Heart right ventricle (tissue), 16 donors: Measurements from ENCODE around the gene CHST11. TPM values are rescaled to one million over a fixed set of nuclear protein-coding genes. Genes with fewer than 3 reads are reported as not detected.

Experiments used
- ATAC-seq, 8 donors: fragments of 200-7000 bp; cut with Tn5 transposase; one replicate each; pipeline ENCODE4 v1.9.1; 2020; ENCODE audit warnings: mild to moderate bottlenecking in 8 of 8, moderate library complexity in 8 of 8, moderate number of reproducible peaks in 1 of 8
- DNase-seq, 2 donors: peaks; one replicate each; pipeline ENCODE4 v3.0.0-alpha.2; 2020
- H3K27ac ChIP-seq, 10 donors: fragments of 200-600 bp; sonication (generic) in 2 of 10; one replicate each; pipeline versions ENCODE4 v1.5.0 to v1.8.0; 2020 to 2022; ENCODE audit warnings: mild to moderate bottlenecking in 3 of 10
- H3K27me3 ChIP-seq, 7 donors: fragments of 200-600 bp; one replicate each; pipeline ENCODE4 v1.8.0; 2021 to 2022; ENCODE audit warnings: mild to moderate bottlenecking in 2 of 7
- H3K36me3 ChIP-seq, 9 donors: fragments of 200-600 bp; sonication (generic) in 1 of 9; one replicate each; pipeline versions ENCODE4 v1.5.0 to v1.8.0; 2020 to 2022; ENCODE audit warnings: mild to moderate bottlenecking in 2 of 9
- H3K4me1 ChIP-seq, 9 donors: fragments of 200-600 bp; sonication (generic) in 1 of 9; one replicate each; pipeline versions ENCODE4 v1.5.0 to v1.8.0; 2020 to 2022; ENCODE audit warnings: mild to moderate bottlenecking in 4 of 9
- H3K4me3 ChIP-seq, 10 donors: fragments of 200-600 bp; sonication (generic) in 2 of 10; one replicate each; pipeline versions ENCODE4 v1.5.0 to v1.8.0; 2020 to 2022; ENCODE audit warnings: mild to moderate bottlenecking in 7 of 10, moderate library complexity in 2 of 10
- H3K9me3 ChIP-seq, 11 donors: fragments of 200-600 bp in 10 of 11; sonication (generic) in 2 of 11; one replicate each; pipeline versions ENCODE4 v1.5.0 to v1.8.0; 2013 to 2022; ENCODE audit warnings: mild to moderate bottlenecking in 2 of 11, control low read depth in 1 of 11, moderate library complexity in 1 of 11
- WGBS, 2 donors: extraction: QIAGEN DNeasy Blood & Tissue Kit; methylation state at CpG; one replicate each; pipeline ENCODE4 v1.1.7; 2013; ENCODE audit warnings: inconsistent platforms in 1 of 2; 5-methylcytosine and 5-hydroxymethylcytosine counted together
- intact Hi-C, 10 donors: fragments of 100-400 bp; cut with DNase I; formaldehyde crosslinking; loops; one replicate each; pipeline versions ENCODE4 v1.11.1 to v1.14.2; 2022
- polyA plus RNA-seq, 2 donors: library from polyadenylated mRNA; stranded (reverse); fragments of 200-250 nt; gene quantifications; one replicate each; pipeline ENCODE4 v1.2.3, GENCODE V29; 2013
- total RNA-seq, 10 donors: library from RNA; stranded (reverse); fragmentation: NEBNext Ultra II Directional in 3 of 10; extraction: Animal tissue kit (Norgen Biotek cat#: 25700) in 3 of 10; gene quantifications; one replicate each; pipeline versions ENCODE4 v1.2.1 to v1.2.4, GENCODE V29; 2021 to 2023
- TF ChIP-seq, protein P1 (sequence below), 9 donors: fragments of 200-600 bp; sonication (generic) in 2 of 9; IDR thresholded peaks; one replicate each; pipeline versions ENCODE4 v1.5.0 to v1.8.0; 2021 to 2022; ENCODE audit warnings: antibody characterized with exemption in 9 of 9, mild to moderate bottlenecking in 5 of 9, moderate library complexity in 1 of 9
- donor health status: Arrhythmogenic right ventricular cardiomyopathy.
- donor health status: ischemic (EF 13 %, LVEDD 7.1; RV severe dilation, severe dysfunction).
- donor health status: healthy with polysubstance abuse.
- donor health status: DM: no; HTN: yes; CAD: no.
- donor health status: DM: no; HTN: no; CAD: no.
- donor health status: ischemic (EF 25% LVEDD 6.9; RV normal size, moderate dysfunction).
- donor health status: ischemic (EF 25% LVEDD 5.7; RV mildly dilated, moderate dysfunction).
- donor health status: healthy.
- donor health status: DM: yes; HTN: yes; CAD: no.
- donor health status: Ischemic cardiomyopathy.
- donor health status: ischemic (EF 35%, LVEDD 5.7; RV mildly dilated, moderate dysfunction).
- donor health status: nonischemic (EF 11% LVEDD 7.7; RV severe dilation, severe dysfunction).
- donor health status: DM: yes; HTN: yes; CAD: no.
- donor health status: PGD.
- donor health status: ischemic (EF 29% LVEDD 5.4; RV normal size, mild dysfunction).
- donor health status: nonischemic (EF 23%, LVEDD 6.1; RV moderate dilation, normal function).

Gene CHST11
- total and polyA plus RNA-seq, 12 donors: 1.1 to 12.7 (median 4.3) TPM

DNA sequence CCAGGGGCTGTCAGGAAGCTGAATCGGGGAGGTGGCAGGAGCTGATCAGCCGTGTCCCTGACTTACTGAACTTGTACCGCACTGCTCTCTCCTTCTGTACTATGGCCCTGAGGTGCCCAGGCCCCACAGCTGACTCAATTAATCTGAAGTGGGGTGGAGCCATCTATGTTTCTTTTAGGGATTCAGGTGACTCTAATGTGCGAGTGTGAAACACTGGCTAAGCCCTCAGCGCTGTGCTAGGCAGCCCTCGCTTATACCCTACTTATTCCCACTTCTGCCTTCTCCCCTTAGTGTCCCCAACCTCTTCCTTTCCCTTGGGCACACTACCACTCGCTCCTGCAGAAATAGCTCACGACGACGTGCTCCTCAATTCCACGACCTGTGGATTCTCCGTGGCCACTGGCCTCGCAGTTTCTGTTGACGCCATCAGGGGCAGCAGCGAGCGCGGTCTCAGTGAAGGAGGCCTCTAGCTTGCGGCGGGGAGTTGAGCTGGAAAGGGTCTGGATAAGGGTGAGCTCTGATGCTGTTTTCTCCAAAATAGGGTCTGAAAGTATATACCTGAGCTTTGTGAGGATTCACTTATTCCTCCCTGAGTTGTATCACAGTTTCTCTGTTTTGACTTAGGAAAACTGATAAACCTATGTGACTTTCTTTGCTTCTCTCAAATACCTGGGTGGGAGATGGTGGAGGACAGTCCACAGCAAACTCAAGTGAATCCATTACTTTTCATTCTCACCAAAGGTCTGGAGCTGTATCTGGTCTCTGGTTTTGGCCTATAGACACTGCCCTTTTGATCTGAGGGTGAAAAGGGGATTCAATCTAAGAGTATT, 333.8 kb downstream of the CHST11 start:
- H3K4me1 ChIP-seq: peaks cover 0 to 17% (median 6%) of the 10 kb centered on the region in 9 donors
- WGBS, 2 donors: 38 to 44% methylated on average over 19 of the region's 19 CpGs
- no peaks in the 10 kb centered on the region for H3K36me3 ChIP-seq
- peak; percentile 23 to 56 for DNase-seq
- peak in 3 of 8 donors; percentile 7 to 63 (median 46) for ATAC-seq
- no peak overlapping the region for H3K27ac ChIP-seq
- intact Hi-C loops: loop anchor here in 1 of 10 donors (10.0 kb wide), 1 partner anchor 106 kb away; no protein-coding TSS in a partner anchor
- H3K4me3 ChIP-seq: no peak overlapping the region
- TF ChIP-seq, protein P1, sequence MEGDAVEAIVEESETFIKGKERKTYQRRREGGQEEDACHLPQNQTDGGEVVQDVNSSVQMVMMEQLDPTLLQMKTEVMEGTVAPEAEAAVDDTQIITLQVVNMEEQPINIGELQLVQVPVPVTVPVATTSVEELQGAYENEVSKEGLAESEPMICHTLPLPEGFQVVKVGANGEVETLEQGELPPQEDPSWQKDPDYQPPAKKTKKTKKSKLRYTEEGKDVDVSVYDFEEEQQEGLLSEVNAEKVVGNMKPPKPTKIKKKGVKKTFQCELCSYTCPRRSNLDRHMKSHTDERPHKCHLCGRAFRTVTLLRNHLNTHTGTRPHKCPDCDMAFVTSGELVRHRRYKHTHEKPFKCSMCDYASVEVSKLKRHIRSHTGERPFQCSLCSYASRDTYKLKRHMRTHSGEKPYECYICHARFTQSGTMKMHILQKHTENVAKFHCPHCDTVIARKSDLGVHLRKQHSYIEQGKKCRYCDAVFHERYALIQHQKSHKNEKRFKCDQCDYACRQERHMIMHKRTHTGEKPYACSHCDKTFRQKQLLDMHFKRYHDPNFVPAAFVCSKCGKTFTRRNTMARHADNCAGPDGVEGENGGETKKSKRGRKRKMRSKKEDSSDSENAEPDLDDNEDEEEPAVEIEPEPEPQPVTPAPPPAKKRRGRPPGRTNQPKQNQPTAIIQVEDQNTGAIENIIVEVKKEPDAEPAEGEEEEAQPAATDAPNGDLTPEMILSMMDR (IDR thresholded peaks at IDR 0.05): peak; percentile 47 to 80 (median 71)
- H3K9me3 ChIP-seq: no peaks in the 10 kb centered on the region
- H3K27me3 ChIP-seq: no peaks in the 10 kb centered on the region

DNA sequence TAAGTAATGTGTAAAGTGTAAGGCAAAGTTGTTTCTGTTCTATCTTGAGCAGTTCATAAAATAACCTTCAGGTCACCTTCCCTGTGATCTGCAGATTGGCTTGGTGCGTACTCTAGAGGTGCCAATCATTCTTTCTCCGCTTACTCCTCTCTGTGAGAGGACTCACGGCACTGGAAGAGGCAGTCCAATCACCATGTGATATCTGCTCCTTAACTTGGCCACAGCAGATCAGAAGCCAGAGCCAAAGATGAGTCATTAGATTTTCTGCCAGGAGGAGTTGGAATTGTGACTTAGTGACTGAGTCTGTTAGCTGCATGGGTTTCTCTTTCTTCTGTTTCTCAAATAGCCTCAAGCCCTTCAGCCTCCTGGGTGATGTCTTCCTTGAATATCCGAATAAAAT, 335.8 kb downstream of the CHST11 start:
- TF ChIP-seq, protein P1 (IDR thresholded peaks at IDR 0.05): no peak
- H3K4me1 ChIP-seq: peaks cover 0 to 17% (median 6%) of the 10 kb centered on the region in 9 donors
- no peaks in the 10 kb centered on the region for H3K9me3 ChIP-seq
- no peaks in the 10 kb centered on the region for H3K36me3 ChIP-seq
- WGBS, 2 donors: 49 to 57% methylated on average over 4 of the region's 4 CpGs
- intact Hi-C loops: loop anchor here in 1 of 10 donors (10.0 kb wide), 1 partner anchor 108 kb away; no protein-coding TSS in a partner anchor
- H3K27ac ChIP-seq: peak overlapping the region in 1 of 10 donors; percentile 26
- no peak overlapping the region for H3K4me3 ChIP-seq
- ATAC-seq: peak; percentile 55 to 88 (median 74)
- DNase-seq: peak in 1 of 2 donors; percentile 26
- no peaks in the 10 kb centered on the region for H3K27me3 ChIP-seq

DNA sequence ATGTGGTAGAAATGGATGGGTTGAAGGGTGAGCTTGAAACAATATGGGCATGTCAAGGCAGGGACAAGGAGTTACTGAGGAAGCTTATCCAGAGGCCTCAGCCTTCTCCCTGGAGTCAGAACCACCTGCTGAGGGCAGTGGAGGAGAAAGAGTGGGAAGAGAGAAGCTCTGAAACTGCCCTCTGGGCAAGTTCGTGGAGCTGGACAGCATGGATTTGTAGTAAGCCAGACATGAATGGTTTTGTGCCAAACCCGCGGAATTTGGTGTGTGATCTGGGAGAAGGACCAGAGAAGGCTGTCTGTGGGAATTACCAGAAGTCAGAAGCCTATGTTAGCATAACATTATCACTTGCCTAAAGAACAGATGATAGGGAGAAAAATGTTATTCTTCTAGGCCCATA, 336.5 kb downstream of the CHST11 start:
- Histone ChIP-seq H3K27me3 (no peaks in the 10 kb centered on the region), H3K36me3 (no peaks in the 10 kb centered on the region), H3K4me3 (no peak overlapping the region), H3K27ac (no peak overlapping the region), H3K9me3 (no peaks in the 10 kb centered on the region), H3K4me1 (peaks cover 0 to 17% (median 6%) of the 10 kb centered on the region in 9 donors)
- intact Hi-C loops: loop anchor here in 1 of 10 donors (10.0 kb wide), 1 partner anchor 108 kb away; no protein-coding TSS in a partner anchor
- TF ChIP-seq, protein P1 (IDR thresholded peaks at IDR 0.05): no peak
- ATAC-seq (peak in 1 of 8 donors; percentile 33), DNase-seq (no peak)
- 73 to 82% methylated on average over 3 of the region's 3 CpGs for WGBS, 2 donors

DNA sequence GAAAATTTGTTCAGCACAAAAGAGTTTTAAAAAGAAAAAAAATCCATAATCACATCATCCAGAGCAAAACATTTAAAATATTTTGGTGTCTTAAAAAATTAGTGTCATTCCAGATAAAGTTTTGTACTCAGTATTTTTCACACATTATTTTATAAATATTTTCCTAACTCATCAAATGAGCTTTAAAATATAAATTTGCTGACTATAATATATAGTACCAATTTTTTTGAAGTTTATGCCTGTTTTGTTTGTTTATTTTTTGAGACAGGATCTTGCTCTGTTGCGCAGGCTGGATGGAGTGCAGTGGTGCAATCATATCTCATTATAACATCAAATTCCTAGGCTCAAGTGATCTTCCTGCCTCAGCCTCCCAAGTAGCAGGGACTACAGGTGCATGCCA, 337.2 kb downstream of the CHST11 start:
- intact Hi-C loops: loop anchor here in 1 of 10 donors (10.0 kb wide), 1 partner anchor 109 kb away; no protein-coding TSS in a partner anchor
- ATAC-seq: no peak
- Histone ChIP-seq H3K27ac (no peak overlapping the region), H3K4me3 (no peak overlapping the region), H3K4me1 (peaks cover 0 to 13% (median 5%) of the 10 kb centered on the region in 9 donors), H3K9me3 (no peaks in the 10 kb centered on the region), H3K36me3 (no peaks in the 10 kb centered on the region), H3K27me3 (no peaks in the 10 kb centered on the region)
- no peak for DNase-seq
- 91 to 96% methylated on average over 1 of the region's 1 CpG for WGBS, 2 donors
- TF ChIP-seq, protein P1 (IDR thresholded peaks at IDR 0.05): no peak
